GM12878 (cell line): Measurements from ENCODE around the gene ABI3. TPM values are rescaled to one million over a fixed set of nuclear protein-coding genes. Genes with fewer than 3 reads are reported as not detected.

Experiments
- ATAC-seq: fragments of 200-7000 bp; cut with Tn5 transposase; 3 replicates; pipeline ENCODE4 v1.9.1; 2020; ENCODE audit warnings: mild to moderate bottlenecking, moderate library complexity
- BruUV-seq: library from RNA; stranded (reverse); fragments of 400-500 nt; replicated peaks from 2 replicates; lab custom pipeline; 2021; lab: Mats Ljungman, UMichigan
- CTCF ChIA-PET: fragments of 300-600 bp; sonication (Branson Sonifier 250); formaldehyde crosslinking; extraction: SDS; loops from one replicate; lab custom pipeline; 2021; ENCODE audit warnings: inconsistent platforms; lab: Yijun Ruan, JAX
- POLR2A ChIA-PET: fragments of 350-600 bp; formaldehyde crosslinking; extraction: SDS; loops from one replicate; lab custom pipeline; 2021; ENCODE audit warnings: inconsistent platforms; lab: Charles Lee
- RAD21 ChIA-PET: fragments of 300-600 bp; sonication (Branson Sonifier 250); formaldehyde crosslinking; loops from one replicate; lab custom pipeline; 2023; ENCODE audit warnings: antibody characterized with exemption; ENCODE audit not compliant: unreplicated experiment; lab: Charles Lee
- SMC1A ChIA-PET: fragments of 300-600 bp; sonication (Branson Sonifier 250); formaldehyde crosslinking; loops from one replicate; lab custom pipeline; 2023; ENCODE audit not compliant: unreplicated experiment, uncharacterized antibody; lab: Charles Lee
- DNase-seq: peaks from one replicate; pipeline ENCODE4 v3.0.0-alpha.2; 2011; ENCODE audit warnings: low read depth, low spot score
- FAIRE-seq: peaks from 3 replicates; lab custom pipeline; 2011; peaks lifted over from hg19 to GRCh38; lab: Jason Lieb, UNC
- H2AFZ ChIP-seq: 2 replicates; pipeline ENCODE4 v1.6.0; 2011; ENCODE audit warnings: low read depth, low read length, control low read depth; ENCODE audit not compliant: control insufficient read depth
- H3K27ac ChIP-seq: 2 replicates; pipeline ENCODE4 v1.5.1; 2011; ENCODE audit warnings: control low read depth; ENCODE audit not compliant: control insufficient read depth, insufficient read depth
- H3K27me3 ChIP-seq, 2 experiments: replicated peaks in 1 of 2; 2 replicates each; pipeline versions ENCODE4 v1.6.0 to v1.6.1; 2011; ENCODE audit warnings: low read length in 1 of 2; ENCODE audit not compliant: control insufficient read depth in 2 of 2, insufficient read depth in 2 of 2
- H3K36me3 ChIP-seq, 2 experiments: 2 replicates each; pipeline ENCODE4 v1.5.1; 2011; ENCODE audit warnings: low read length in 1 of 2; ENCODE audit not compliant: control insufficient read depth in 2 of 2, insufficient read depth in 2 of 2
- H3K4me1 ChIP-seq: 2 replicates; pipeline ENCODE4 v1.6.1; 2011; ENCODE audit warnings: mild to moderate bottlenecking, low read length, moderate library complexity, mixed read lengths; ENCODE audit not compliant: control insufficient read depth, insufficient read depth
- H3K4me2 ChIP-seq: 2 replicates; pipeline ENCODE4 v1.6.0; 2011; ENCODE audit warnings: control low read depth; ENCODE audit not compliant: control insufficient read depth, insufficient read depth
- H3K4me3 ChIP-seq: fragments of 200-600 bp; sonication (generic); 2 replicates; pipeline ENCODE4 v1.5.1; 2016
- H3K79me2 ChIP-seq: 2 replicates; pipeline ENCODE4 v1.6.0; 2011; ENCODE audit warnings: low read length; ENCODE audit not compliant: control insufficient read depth, insufficient read depth
- H3K9ac ChIP-seq: 2 replicates; pipeline ENCODE4 v1.8.0; 2011; ENCODE audit warnings: low read length, control low read depth, mixed read lengths; ENCODE audit not compliant: control insufficient read depth, insufficient read depth
- H3K9me3 ChIP-seq: replicated peaks from 3 replicates; pipeline ENCODE4 v1.5.1; 2011; ENCODE audit warnings: mild to moderate bottlenecking, low read length; ENCODE audit not compliant: control insufficient read depth, insufficient read depth
- H4K20me1 ChIP-seq: 2 replicates; pipeline ENCODE4 v1.6.0; 2011; ENCODE audit not compliant: control insufficient read depth, insufficient read depth
- ASH2L ChIP-seq: fragments of 300-600, 200-600 bp; sonication (generic); IDR thresholded peaks from 2 replicates; pipeline ENCODE4 v1.6.1; 2017; ENCODE audit warnings: low read depth, mild to moderate bottlenecking, borderline replicate concordance
- E2F8 ChIP-seq: fragments of 450-650 bp; IDR thresholded peaks from 2 replicates; pipeline ENCODE4 v1.6.1; 2018; ENCODE audit warnings: mild to moderate bottlenecking, low read depth, moderate library complexity; ENCODE audit not compliant: partially characterized antibody
- IKZF2 ChIP-seq, 2 experiments: fragments of 450-650 bp; IDR thresholded peaks; 2 replicates each; pipeline ENCODE4 v1.6.1; 2017; ENCODE audit warnings: mild to moderate bottlenecking in 2 of 2, moderate library complexity in 2 of 2
- IRF3 ChIP-seq: fragments of 450-650 bp; IDR thresholded peaks from 2 replicates; pipeline ENCODE4 v1.6.1; 2014; ENCODE audit warnings: mild to moderate bottlenecking
- LARP7 ChIP-seq: fragments of 450-650 bp; IDR thresholded peaks from 2 replicates; pipeline ENCODE4 v1.6.1; 2017; ENCODE audit warnings: mild to moderate bottlenecking
- MEF2A ChIP-seq: IDR thresholded peaks from 2 replicates; pipeline ENCODE4 v1.6.1; 2011; ENCODE audit warnings: low read depth, mild to moderate bottlenecking, low read length, moderate library complexity; ENCODE audit not compliant: insufficient read depth
- MYC ChIP-seq: IDR thresholded peaks from 2 replicates; pipeline ENCODE4 v1.6.1; 2011; ENCODE audit warnings: mild to moderate bottlenecking, low read length, moderate library complexity, inconsistent platforms; ENCODE audit not compliant: insufficient read depth, insufficient replicate concordance, insufficient read length, severe bottlenecking
- PAX5 ChIP-seq: IDR thresholded peaks from 2 replicates; pipeline ENCODE4 v1.6.1; 2011; ENCODE audit warnings: low read depth, low read length, borderline replicate concordance
- RELA ChIP-seq: fragments of 450-650 bp; IDR thresholded peaks from 2 replicates; pipeline ENCODE4 v1.8.0; 2014; ENCODE audit warnings: borderline replicate concordance; ENCODE audit not compliant: partially characterized antibody
- REST ChIP-seq: IDR thresholded peaks from 2 replicates; pipeline ENCODE4 v1.6.1; 2012; ENCODE audit warnings: mild to moderate bottlenecking, low read depth, low read length
- SPI1 ChIP-seq: IDR thresholded peaks from 2 replicates; pipeline ENCODE4 v1.6.1; 2011; ENCODE audit warnings: low read depth, mild to moderate bottlenecking, low read length, moderate library complexity, borderline replicate concordance; ENCODE audit not compliant: insufficient read depth
- SREBF1 ChIP-seq: IDR thresholded peaks from 2 replicates; pipeline ENCODE4 v1.6.1; 2012; ENCODE audit warnings: mild to moderate bottlenecking, low read length
- YY1 ChIP-seq: IDR thresholded peaks from 2 replicates; pipeline ENCODE4 v1.6.1; 2011; ENCODE audit warnings: low read depth, mild to moderate bottlenecking, low read length
- ZNF274 ChIP-seq: IDR thresholded peaks from one replicate; pipeline ENCODE4 v1.8.0; 2011; ENCODE audit not compliant: insufficient read length, insufficient read depth
- WGBS: methylation state at CpG from one replicate; pipeline ENCODE4 v1.1.6; 2016; ENCODE audit warnings: low lambda C conversion rate; ENCODE audit not compliant: insufficient replicate concordance, insufficient coverage; ENCODE audit errors: missing lambda C conversion rate; 5-methylcytosine and 5-hydroxymethylcytosine counted together
- in situ Hi-C: fragments of 300-500 bp; cut with MboI; formaldehyde crosslinking; loops from 9 replicates; pipeline ENCODE4 v1.14.3; 2018; ENCODE audit warnings: mixed read lengths
- intact Hi-C: fragments of 100-400 bp; cut with micrococcal nuclease; formaldehyde crosslinking; loops from one replicate; pipeline ENCODE4 v1.14.2; 2022; ENCODE audit not compliant: unreplicated experiment
- polyA plus RNA-seq, 11 experiments: library from polyadenylated mRNA; depleted of rRNA in 4 of 11; unstranded in 6 of 11; stranded (reverse) in 5 of 11; fragments of >200 nt; fragmentation: Nextera tagmentation in 4 of 11; fragmentation: Illumina TruSeq in 1 of 11; extraction: Ambion mirVana in 4 of 11; extraction: Trizol in 1 of 11; gene quantifications; 1 replicate in 1 of 11; 2 replicates in 10 of 11; pipeline versions ENCODE4 v1.2.1 to v1.2.3, GENCODE V29; 2011 to 2016; ENCODE audit warnings: inconsistent platforms in 2 of 11, missing spikeins in 2 of 11, low read depth in 1 of 11
- total RNA-seq, 4 experiments: library from RNA; depleted of rRNA in 3 of 4; stranded (reverse); fragments of >200 nt in 3 of 4; fragmentation: Illumina TruSeq in 1 of 4; extraction: Trizol in 1 of 4; gene quantifications; 2 replicates each; pipeline versions ENCODE4 v1.2.1 to v1.2.3, GENCODE V29; 2013 to 2021
- TF ChIP-seq, protein P1 (sequence below): IDR thresholded peaks from 2 replicates; pipeline ENCODE4 v1.6.1; 2012; ENCODE audit warnings: low read depth, low read length, improper control_type of control experiment

The ABI3 gene
- total and polyA plus RNA-seq, 10 of the 15 experiments (the other 5 are each of a cell fraction or from before 2014, with no cell fraction given), result 13.4 to 109 (median 51.1) TPM

- TF ChIP-seq REST (no peak), ASH2L (no peak), MEF2A (no peak), LARP7 (no peak), PAX5 (no peak)
- TF ChIP-seq, protein P1, sequence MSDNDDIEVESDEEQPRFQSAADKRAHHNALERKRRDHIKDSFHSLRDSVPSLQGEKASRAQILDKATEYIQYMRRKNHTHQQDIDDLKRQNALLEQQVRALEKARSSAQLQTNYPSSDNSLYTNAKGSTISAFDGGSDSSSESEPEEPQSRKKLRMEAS, result no peak
Observed at GRCh38 chr17:49244839-49245238, 34.3 kb downstream of the ABI3 start (continued).

DNA sequence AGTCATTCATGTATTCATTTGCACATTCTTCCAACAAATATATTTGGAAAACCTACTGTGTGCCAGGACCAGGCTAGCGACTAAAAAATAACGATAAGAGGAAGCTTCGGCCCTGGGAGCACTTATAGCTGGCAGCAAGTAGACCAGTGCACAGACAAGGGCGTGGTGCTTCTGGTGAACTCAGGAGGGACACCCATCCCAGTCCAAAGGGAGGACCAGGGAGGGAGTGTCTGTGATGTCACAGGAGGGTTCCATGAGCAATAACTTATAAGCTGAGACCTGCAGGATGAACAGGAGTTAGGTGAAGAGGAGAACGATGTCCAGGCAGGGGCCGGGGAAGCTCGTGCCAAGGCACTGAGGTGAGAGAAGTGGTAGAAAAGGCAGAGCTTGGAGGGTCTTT lies 37.4 kb downstream of the ABI3 start:
- Histone ChIP-seq H3K9me3 (no peaks in the 10 kb centered on the region), H3K27me3 (peaks cover 2% of the 10 kb centered on the region in 2 experiments; a peak in 3 of 4 replicates), H3K4me1 (no peaks in the 10 kb centered on the region), H3K27ac (no peak overlapping the region), H3K36me3 (no peaks in the 10 kb centered on the region), H3K79me2 (no peaks in the 10 kb centered on the region), H2AFZ (no peak overlapping the region), H4K20me1 (no peaks in the 10 kb centered on the region), H3K4me3 (no peak overlapping the region), H3K4me2 (no peak overlapping the region), H3K9ac (no peak overlapping the region)
- ChIA-PET RAD21 (no interaction called here), SMC1A (no interaction called here), CTCF (interaction anchor here (0.9 to 1.2 kb wide), 2 partner anchors 10 to 69 kb away, joined by 3 to 4 read pairs; no protein-coding TSS in a partner anchor), POLR2A (interaction anchor here (0.5 kb wide), 1 partner anchor 530 kb away, joined by 6 read pairs; no protein-coding TSS in a partner anchor)
- in situ Hi-C loops (no loop called here), intact Hi-C loops (no loop called here)
- no peak for FAIRE-seq
- ATAC-seq, result no peak
- 58% methylated on average over 7 of the region's 7 CpGs for WGBS
- BruUV-seq, result no TSS peak
- no peak for DNase-seq
- no peak for TF ChIP-seq SPI1
- TF ChIP-seq RELA, result no peak
- TF ChIP-seq E2F8, result no peak
- no peak for TF ChIP-seq YY1
- no peak for TF ChIP-seq IKZF2 (IDR thresholded peaks at IDR 0.05)
- no peak for TF ChIP-seq SREBF1
- TF ChIP-seq ZNF274, result no peak
- no peak for TF ChIP-seq IRF3
- TF ChIP-seq MYC, result no peak
